AG09309 (cell line): ENCODE measurements around the gene HPSE2.

Experiments used
- DNase-seq: peaks from one replicate; pipeline ENCODE4 v3.0.0-alpha.2; 2010; ENCODE audit warnings: low read depth
- H3K4me3 ChIP-seq: 2 replicates; pipeline ENCODE4 v1.5.1; 2011; ENCODE audit warnings: mild to moderate bottlenecking, low read depth, low read length, moderate library complexity; ENCODE audit not compliant: control insufficient read depth
- TF ChIP-seq, protein P1 (sequence below): IDR thresholded peaks from 2 replicates; pipeline ENCODE4 v1.5.1; 2011; ENCODE audit warnings: mild to moderate bottlenecking, low read depth, low read length, inconsistent platforms; ENCODE audit not compliant: insufficient read depth, control insufficient read depth; ENCODE audit errors: missing control alignments

HPSE2 gene

GRCh38 chr10:98577578-98577977, 658.1 kb downstream of the HPSE2 start:
- TF ChIP-seq, protein P1, sequence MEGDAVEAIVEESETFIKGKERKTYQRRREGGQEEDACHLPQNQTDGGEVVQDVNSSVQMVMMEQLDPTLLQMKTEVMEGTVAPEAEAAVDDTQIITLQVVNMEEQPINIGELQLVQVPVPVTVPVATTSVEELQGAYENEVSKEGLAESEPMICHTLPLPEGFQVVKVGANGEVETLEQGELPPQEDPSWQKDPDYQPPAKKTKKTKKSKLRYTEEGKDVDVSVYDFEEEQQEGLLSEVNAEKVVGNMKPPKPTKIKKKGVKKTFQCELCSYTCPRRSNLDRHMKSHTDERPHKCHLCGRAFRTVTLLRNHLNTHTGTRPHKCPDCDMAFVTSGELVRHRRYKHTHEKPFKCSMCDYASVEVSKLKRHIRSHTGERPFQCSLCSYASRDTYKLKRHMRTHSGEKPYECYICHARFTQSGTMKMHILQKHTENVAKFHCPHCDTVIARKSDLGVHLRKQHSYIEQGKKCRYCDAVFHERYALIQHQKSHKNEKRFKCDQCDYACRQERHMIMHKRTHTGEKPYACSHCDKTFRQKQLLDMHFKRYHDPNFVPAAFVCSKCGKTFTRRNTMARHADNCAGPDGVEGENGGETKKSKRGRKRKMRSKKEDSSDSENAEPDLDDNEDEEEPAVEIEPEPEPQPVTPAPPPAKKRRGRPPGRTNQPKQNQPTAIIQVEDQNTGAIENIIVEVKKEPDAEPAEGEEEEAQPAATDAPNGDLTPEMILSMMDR, result no peak
- H3K4me3 ChIP-seq, result no peak overlapping the region
- DNase-seq, result no peak

GRCh38 chr10:98577168-98577567, 658.5 kb downstream of the HPSE2 start:
- no peak overlapping the region for H3K4me3 ChIP-seq
- DNase-seq, result no peak
- TF ChIP-seq, protein P1, result no peak

- TF ChIP-seq, protein P1, result no peak
- no peak for DNase-seq
These were observed 659.6 kb downstream of the HPSE2 start for GRCh38 chr10:98576096-98576495.

GRCh38 chr10:98572594-98572993, 663.1 kb downstream of the HPSE2 start:
- TF ChIP-seq, protein P1, result no peak
- no peak overlapping the region for H3K4me3 ChIP-seq
- DNase-seq, result no peak

More at GRCh38 chr10:98576096-98576495, 659.6 kb downstream of the HPSE2 start:
- no peak overlapping the region for H3K4me3 ChIP-seq

- H3K4me3 ChIP-seq, result no peak overlapping the region
- TF ChIP-seq, protein P1, result no peak
- no peak for DNase-seq
These were observed 664.8 kb downstream of the HPSE2 start for GRCh38 chr10:98570834-98571233.

- TF ChIP-seq, protein P1, result no peak
- DNase-seq, result no peak
- no peak overlapping the region for H3K4me3 ChIP-seq
These were observed 665.8 kb downstream of the HPSE2 start for GRCh38 chr10:98569853-98570252.

DNA sequence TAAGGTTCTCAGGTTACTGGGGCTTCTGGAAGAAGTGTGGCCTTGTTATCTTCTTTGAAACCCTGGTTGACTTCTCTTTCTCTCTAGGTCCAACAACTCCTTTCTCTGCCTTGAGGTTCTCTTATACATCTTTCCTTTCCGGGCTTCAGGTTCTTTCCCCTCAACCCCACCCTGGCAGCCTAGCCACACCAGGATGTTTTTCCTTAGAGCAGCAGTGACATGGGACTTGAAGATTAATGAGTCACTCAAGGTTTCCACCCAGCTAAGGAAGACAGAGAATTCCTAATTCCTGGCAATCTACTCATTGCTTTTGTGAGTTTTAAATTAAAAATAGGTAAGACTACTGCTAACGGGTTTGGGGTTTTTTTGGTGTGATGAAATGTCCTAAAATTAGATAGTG, 667.1 kb downstream of the HPSE2 start:
- DNase-seq, result no peak
- TF ChIP-seq, protein P1, result no peak
- no peak overlapping the region for H3K4me3 ChIP-seq
